ENCODE measurements around the gene NEK11. TPM values are rescaled to one million over a fixed set of nuclear protein-coding genes. Genes with fewer than 3 reads are reported as not detected.

The NEK11 gene
- total RNA-seq, 1 donor from 2014 or later: 8.1 TPM

DNA sequence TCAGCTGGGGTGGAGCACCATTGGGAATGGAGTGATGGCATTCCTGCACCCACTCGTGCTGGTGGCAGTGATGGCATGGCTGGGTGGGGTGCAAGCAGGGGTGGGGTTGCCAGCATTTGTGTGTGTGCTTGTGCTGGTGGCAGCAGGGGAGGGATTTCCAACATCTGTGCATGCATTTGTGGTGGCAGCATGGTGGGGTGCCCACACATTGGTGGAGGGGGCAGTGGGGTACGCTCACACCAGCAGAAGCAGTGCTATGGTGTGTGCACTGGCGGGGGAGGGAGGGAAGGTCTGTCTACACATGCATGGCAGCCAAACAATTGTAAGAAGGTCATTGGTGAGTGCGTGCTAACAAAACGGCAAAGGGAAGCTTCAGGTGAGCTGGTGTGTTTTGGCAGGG is 278.2 kb downstream of the NEK11 start:
- no peak overlapping the region for H3K27ac ChIP-seq
- H3K4me3 ChIP-seq: no peak overlapping the region
- Mint-ChIP-seq H3K9me3 (peaks cover 10% of the 10 kb centered on the region), H3K4me1 (no peaks in the 10 kb centered on the region), H3K4me3 (no peak overlapping the region), H3K36me3 (no peaks in the 10 kb centered on the region), H3K27me3 (ENCODE audit: insufficient read depth, low read depth) (no peaks in the 10 kb centered on the region), H3K27ac (no peak overlapping the region)
- no peaks in the 10 kb centered on the region for H3K27me3 ChIP-seq
- H3F3A ChIP-seq (ENCODE audit: low read depth): no peaks in the 10 kb centered on the region
- no peaks in the 10 kb centered on the region for H4K20me1 ChIP-seq (ENCODE audit: low read depth)
- TF ChIP-seq EZH2 (IDR thresholded peaks at IDR 0.05): no peak
- no peak for TF ChIP-seq EZH2phosphoT487 (IDR thresholded peaks at IDR 0.05)
- TF ChIP-seq, protein P1, sequence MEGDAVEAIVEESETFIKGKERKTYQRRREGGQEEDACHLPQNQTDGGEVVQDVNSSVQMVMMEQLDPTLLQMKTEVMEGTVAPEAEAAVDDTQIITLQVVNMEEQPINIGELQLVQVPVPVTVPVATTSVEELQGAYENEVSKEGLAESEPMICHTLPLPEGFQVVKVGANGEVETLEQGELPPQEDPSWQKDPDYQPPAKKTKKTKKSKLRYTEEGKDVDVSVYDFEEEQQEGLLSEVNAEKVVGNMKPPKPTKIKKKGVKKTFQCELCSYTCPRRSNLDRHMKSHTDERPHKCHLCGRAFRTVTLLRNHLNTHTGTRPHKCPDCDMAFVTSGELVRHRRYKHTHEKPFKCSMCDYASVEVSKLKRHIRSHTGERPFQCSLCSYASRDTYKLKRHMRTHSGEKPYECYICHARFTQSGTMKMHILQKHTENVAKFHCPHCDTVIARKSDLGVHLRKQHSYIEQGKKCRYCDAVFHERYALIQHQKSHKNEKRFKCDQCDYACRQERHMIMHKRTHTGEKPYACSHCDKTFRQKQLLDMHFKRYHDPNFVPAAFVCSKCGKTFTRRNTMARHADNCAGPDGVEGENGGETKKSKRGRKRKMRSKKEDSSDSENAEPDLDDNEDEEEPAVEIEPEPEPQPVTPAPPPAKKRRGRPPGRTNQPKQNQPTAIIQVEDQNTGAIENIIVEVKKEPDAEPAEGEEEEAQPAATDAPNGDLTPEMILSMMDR (IDR thresholded peaks at IDR 0.05): no peak
- no peak for DNase-seq (ENCODE audit: low spot score)
- no peaks in the 10 kb centered on the region for H3K36me3 ChIP-seq
- no peak overlapping the region for H2AFZ ChIP-seq (replicated peaks)
- no peak overlapping the region for H3K4me2 ChIP-seq
- no peak overlapping the region for H3K9ac ChIP-seq
- H3K4me1 ChIP-seq: no peaks in the 10 kb centered on the region
- H3K9me3 ChIP-seq (ENCODE audit: low read depth): no peaks in the 10 kb centered on the region
- H3K79me2 ChIP-seq (ENCODE audit: low read depth): no peaks in the 10 kb centered on the region

DNA sequence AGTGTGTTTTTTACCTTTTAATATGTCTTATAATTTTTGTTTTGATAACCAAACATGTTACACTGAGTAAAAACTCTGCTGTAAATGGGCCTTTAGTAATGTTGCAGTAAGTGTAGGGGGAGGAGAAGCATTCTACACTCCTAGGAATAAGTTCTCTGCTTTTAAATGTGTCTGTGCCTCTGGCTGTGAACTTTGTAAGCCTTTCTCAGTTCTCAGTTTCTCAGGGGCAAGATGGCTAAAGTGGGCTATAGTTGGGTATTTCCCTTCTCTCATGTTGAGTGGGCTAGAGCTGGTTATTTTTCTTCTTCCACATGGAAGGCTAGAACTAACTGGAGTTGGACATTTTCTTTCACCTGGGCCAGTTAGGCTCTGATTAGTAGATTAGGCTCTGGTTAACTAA is 279.6 kb downstream of the NEK11 start:
- Histone ChIP-seq H4K20me1 (ENCODE audit: low read depth) (no peaks in the 10 kb centered on the region), H3K36me3 (no peaks in the 10 kb centered on the region), H3F3A (ENCODE audit: low read depth) (no peaks in the 10 kb centered on the region), H3K4me1 (no peaks in the 10 kb centered on the region), H2AFZ (replicated peaks) (no peak overlapping the region), H3K27ac (no peak overlapping the region), H3K79me2 (ENCODE audit: low read depth) (no peaks in the 10 kb centered on the region), H3K4me3 (no peak overlapping the region), H3K4me2 (no peak overlapping the region), H3K27me3 (no peaks in the 10 kb centered on the region), H3K9me3 (ENCODE audit: low read depth) (no peaks in the 10 kb centered on the region), H3K9ac (no peak overlapping the region)
- Mint-ChIP-seq H3K4me3 (no peak overlapping the region), H3K27ac (no peak overlapping the region), H3K9me3 (peaks cover under 1% of the 10 kb centered on the region), H3K36me3 (no peaks in the 10 kb centered on the region), H3K27me3 (ENCODE audit: insufficient read depth, low read depth) (no peaks in the 10 kb centered on the region), H3K4me1 (no peaks in the 10 kb centered on the region)
- no peak for DNase-seq (ENCODE audit: low spot score)
- TF ChIP-seq EZH2phosphoT487 (IDR thresholded peaks at IDR 0.05) (no peak), EZH2 (IDR thresholded peaks at IDR 0.05) (no peak)
- TF ChIP-seq, protein P1 (IDR thresholded peaks at IDR 0.05): no peak

DNA sequence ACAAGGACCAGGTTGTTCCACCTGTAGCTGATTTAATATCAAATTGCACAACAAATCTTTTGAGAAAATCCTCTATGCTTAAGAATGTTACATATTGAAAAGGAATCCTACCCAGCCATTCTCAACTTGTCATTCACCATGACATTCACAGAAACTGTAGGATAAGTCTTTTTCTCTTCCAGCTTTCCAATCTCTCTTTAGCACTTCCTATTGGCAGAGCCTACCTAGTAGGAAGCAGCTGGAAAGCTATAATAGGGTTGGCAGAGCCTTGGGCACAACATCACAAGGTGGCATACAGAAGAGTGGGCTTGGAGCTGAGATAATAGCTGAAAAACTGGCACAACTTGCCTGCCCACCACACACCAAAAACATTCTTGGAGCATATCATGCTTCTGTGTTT is 287.6 kb downstream of the NEK11 start:
- no peak overlapping the region for H3K27ac ChIP-seq
- no peak overlapping the region for H3K4me2 ChIP-seq
- DNase-seq (ENCODE audit: low spot score): no peak
- H3K9ac ChIP-seq: no peak overlapping the region
- no peaks in the 10 kb centered on the region for H3K36me3 ChIP-seq
- no peak overlapping the region for H2AFZ ChIP-seq (replicated peaks)
- no peaks in the 10 kb centered on the region for H3K36me3 Mint-ChIP-seq
- H3K27me3 ChIP-seq: no peaks in the 10 kb centered on the region
- no peak overlapping the region for H3K4me3 Mint-ChIP-seq
- H3K27me3 Mint-ChIP-seq (ENCODE audit: insufficient read depth, low read depth): no peaks in the 10 kb centered on the region
- H3K27ac Mint-ChIP-seq: no peak overlapping the region
- no peaks in the 10 kb centered on the region for H3K9me3 ChIP-seq (ENCODE audit: low read depth)
- H3K4me1 Mint-ChIP-seq: no peaks in the 10 kb centered on the region
- H3K9me3 Mint-ChIP-seq: no peaks in the 10 kb centered on the region
- H3K4me1 ChIP-seq: no peaks in the 10 kb centered on the region
- no peak overlapping the region for H3K4me3 ChIP-seq
- H4K20me1 ChIP-seq (ENCODE audit: low read depth): no peaks in the 10 kb centered on the region
- H3F3A ChIP-seq (ENCODE audit: low read depth): no peaks in the 10 kb centered on the region
- no peak for TF ChIP-seq EZH2phosphoT487 (IDR thresholded peaks at IDR 0.05)
- TF ChIP-seq, protein P1 (IDR thresholded peaks at IDR 0.05): no peak
- no peak for TF ChIP-seq EZH2 (IDR thresholded peaks at IDR 0.05)
- no peaks in the 10 kb centered on the region for H3K79me2 ChIP-seq (ENCODE audit: low read depth)
